Endothelial cell of umbilical vein (primary cell): Measurements from ENCODE around the gene ZNF462. TPM values are rescaled to one million over a fixed set of nuclear protein-coding genes. Genes with fewer than 3 reads are reported as not detected.

Experiments used
- BruUV-seq: library from RNA; stranded (reverse); fragments of 400-500 nt; replicated peaks from 2 replicates; lab custom pipeline; 2021; lab: Mats Ljungman, UMichigan
- CTCF ChIA-PET: fragments of 300-600, 350-600 bp; sonication (Branson Sonifier 250); formaldehyde crosslinking; loops from one replicate; lab custom pipeline; 2021; ENCODE audit warnings: antibody characterized with exemption, inconsistent platforms; lab: Charles Lee
- POLR2A ChIA-PET: fragments of 300-600, 350-600 bp; sonication (Branson Sonifier 250); formaldehyde crosslinking; loops from one replicate; lab custom pipeline; 2021; ENCODE audit warnings: antibody characterized with exemption, inconsistent platforms; lab: Charles Lee
- DNase-seq: peaks from one replicate; pipeline ENCODE4 v3.0.0-alpha.2; 2011; ENCODE audit warnings: low read depth, low spot score
- FAIRE-seq: peaks from 2 replicates; lab custom pipeline; 2011; peaks lifted over from hg19 to GRCh38; lab: Jason Lieb, UNC
- H2AFZ ChIP-seq: 2 replicates; pipeline ENCODE4 v1.6.0; 2012; ENCODE audit warnings: low read depth, low read length, control low read depth, inconsistent platforms
- H3K27ac ChIP-seq: 2 replicates; pipeline ENCODE4 v1.5.1; 2011; ENCODE audit warnings: low read depth, mild to moderate bottlenecking, control low read depth, low read length, moderate library complexity; ENCODE audit not compliant: insufficient read depth
- H3K27me3 ChIP-seq, 2 experiments: 2 replicates each; pipeline versions ENCODE4 v1.6.0 to v1.6.1; 2011; ENCODE audit warnings: low read length in 2 of 2, mixed read lengths in 1 of 2; ENCODE audit not compliant: control insufficient read depth in 2 of 2, insufficient read depth in 2 of 2
- H3K36me3 ChIP-seq, 2 experiments: 2 replicates in 1 of 2; 3 replicates in 1 of 2; pipeline ENCODE4 v1.5.1; 2011; ENCODE audit warnings: low read length in 2 of 2, mild to moderate bottlenecking in 1 of 2, moderate library complexity in 1 of 2; ENCODE audit not compliant: control insufficient read depth in 2 of 2, insufficient read depth in 2 of 2; ENCODE audit errors: extremely low read depth in 1 of 2
- H3K4me1 ChIP-seq: 3 replicates; pipeline ENCODE4 v1.5.1; 2011; ENCODE audit warnings: mild to moderate bottlenecking, low read length; ENCODE audit not compliant: control insufficient read depth, insufficient read depth; ENCODE audit errors: extremely low read depth
- H3K4me2 ChIP-seq: 2 replicates; pipeline ENCODE4 v1.6.1; 2011; ENCODE audit warnings: low read length, control low read depth, mixed read lengths; ENCODE audit not compliant: insufficient read depth
- H3K4me3 ChIP-seq, 3 experiments: fragments of 200-600 bp in 1 of 3; sonication (generic), shearing (Covaris generic) in 1 of 3; replicated peaks in 1 of 3; 2 replicates each; pipeline ENCODE4 v1.5.1; 2011 to 2016; ENCODE audit warnings: control low read depth in 3 of 3, low read length in 3 of 3, mild to moderate bottlenecking in 2 of 3, inconsistent platforms in 1 of 3, low read depth in 1 of 3, moderate library complexity in 1 of 3; ENCODE audit not compliant: insufficient read depth in 1 of 3
- H3K79me2 ChIP-seq: 2 replicates; pipeline ENCODE4 v1.6.0; 2012; ENCODE audit warnings: low read length, inconsistent platforms; ENCODE audit not compliant: control insufficient read depth, insufficient read depth
- H3K9ac ChIP-seq: replicated peaks from 2 replicates; pipeline ENCODE3; 2011; ENCODE audit warnings: low read length, control low read depth; ENCODE audit not compliant: insufficient read depth; ENCODE audit errors: extremely low read depth
- H3K9me1 ChIP-seq: replicated peaks from 3 replicates; pipeline ENCODE4 v1.6.0; 2011; ENCODE audit warnings: mild to moderate bottlenecking, low read length; ENCODE audit not compliant: control insufficient read depth, insufficient read depth; ENCODE audit errors: extremely low read depth
- H3K9me3 ChIP-seq: replicated peaks from 2 replicates; pipeline ENCODE4 v1.5.1; 2012; ENCODE audit warnings: low read length, inconsistent platforms; ENCODE audit not compliant: control insufficient read depth, insufficient read depth
- H4K20me1 ChIP-seq: replicated peaks from 2 replicates; pipeline ENCODE3; 2011; ENCODE audit warnings: mild to moderate bottlenecking, low read length; ENCODE audit not compliant: control insufficient read depth, insufficient read depth; ENCODE audit errors: extremely low read depth
- EZH2 ChIP-seq: IDR thresholded peaks from 2 replicates; pipeline ENCODE4 v1.6.1; 2012; ENCODE audit warnings: borderline replicate concordance, low read depth, mild to moderate bottlenecking, moderate library complexity, low read length, inconsistent platforms; ENCODE audit not compliant: severe bottlenecking
- FOS ChIP-seq: IDR thresholded peaks from 2 replicates; pipeline ENCODE4 v1.6.1; 2011; ENCODE audit warnings: mild to moderate bottlenecking, low read length, moderate library complexity, borderline replicate concordance; ENCODE audit not compliant: insufficient read depth
- GATA2 ChIP-seq: IDR thresholded peaks from 2 replicates; pipeline ENCODE4 v1.7.0; 2011; ENCODE audit warnings: low read depth, mild to moderate bottlenecking, moderate library complexity, mixed read lengths, low read length; ENCODE audit not compliant: insufficient read length, insufficient read depth
- JUN ChIP-seq: IDR thresholded peaks from 2 replicates; pipeline ENCODE4 v1.6.1; 2011; ENCODE audit warnings: borderline replicate concordance, low read depth; ENCODE audit not compliant: insufficient read length, insufficient read depth
- MYC ChIP-seq: IDR thresholded peaks from one replicate; pipeline ENCODE4 v1.6.1; 2011; ENCODE audit warnings: mild to moderate bottlenecking, low read depth, low read length
- POLR2A ChIP-seq: IDR thresholded peaks from 2 replicates; pipeline ENCODE4 v1.6.1; 2012; ENCODE audit warnings: low read depth, mild to moderate bottlenecking, control low read depth, low read length
- POLR2AphosphoS5 ChIP-seq: IDR thresholded peaks from 2 replicates; pipeline ENCODE4 v1.6.1; 2012; ENCODE audit warnings: low read depth, mild to moderate bottlenecking, control low read depth, low read length, moderate library complexity; ENCODE audit not compliant: insufficient read depth
- dilution Hi-C: fragments of 300-500 bp; cut with MboI; formaldehyde crosslinking; loops from one replicate; pipeline ENCODE4 v1.15.0; 2019; ENCODE audit warnings: low sequenced_read_pairs; ENCODE audit not compliant: extremely low pct_ligation_motif_present
- intact Hi-C: fragments of 100-400 bp; cut with micrococcal nuclease; formaldehyde crosslinking; loops from one replicate; pipeline ENCODE4 v1.10.0; 2022
- polyA plus RNA-seq, 4 experiments: library from polyadenylated mRNA; depleted of rRNA in 3 of 4; stranded (reverse) in 3 of 4; unstranded in 1 of 4; fragments of >200 nt; gene quantifications; 2 replicates each; pipeline versions ENCODE4 v1.2.1 to v1.2.3, GENCODE V29; 2011 to 2012; ENCODE audit warnings: missing spikeins in 1 of 4
- total RNA-seq: library from RNA; stranded (reverse); gene quantifications from 2 replicates; pipeline ENCODE4 v1.2.3, GENCODE V29; 2021
- TF ChIP-seq, protein P1 (sequence below), 2 donors: IDR thresholded peaks; 1 replicate in 1 of 2; 2 replicates in 1 of 2; pipeline ENCODE4 v1.5.1; 2011; ENCODE audit warnings: low read length in 2 of 2, mild to moderate bottlenecking in 2 of 2, moderate library complexity in 2 of 2, control low read depth in 1 of 2, inconsistent platforms in 1 of 2, low read depth in 1 of 2; ENCODE audit not compliant: insufficient read depth in 1 of 2; ENCODE audit errors: extremely low read depth in 1 of 2
- TF ChIP-seq, protein P2 (sequence below): IDR thresholded peaks from 2 replicates; pipeline ENCODE4 v1.6.1; 2011; ENCODE audit not compliant: insufficient read depth, insufficient read length

Gene ZNF462
- total and polyA plus RNA-seq, 2 donors (not counting 3 experiments of a cell fraction or from before 2014, with no cell fraction given): 6.2 to 24.7 TPM

DNA sequence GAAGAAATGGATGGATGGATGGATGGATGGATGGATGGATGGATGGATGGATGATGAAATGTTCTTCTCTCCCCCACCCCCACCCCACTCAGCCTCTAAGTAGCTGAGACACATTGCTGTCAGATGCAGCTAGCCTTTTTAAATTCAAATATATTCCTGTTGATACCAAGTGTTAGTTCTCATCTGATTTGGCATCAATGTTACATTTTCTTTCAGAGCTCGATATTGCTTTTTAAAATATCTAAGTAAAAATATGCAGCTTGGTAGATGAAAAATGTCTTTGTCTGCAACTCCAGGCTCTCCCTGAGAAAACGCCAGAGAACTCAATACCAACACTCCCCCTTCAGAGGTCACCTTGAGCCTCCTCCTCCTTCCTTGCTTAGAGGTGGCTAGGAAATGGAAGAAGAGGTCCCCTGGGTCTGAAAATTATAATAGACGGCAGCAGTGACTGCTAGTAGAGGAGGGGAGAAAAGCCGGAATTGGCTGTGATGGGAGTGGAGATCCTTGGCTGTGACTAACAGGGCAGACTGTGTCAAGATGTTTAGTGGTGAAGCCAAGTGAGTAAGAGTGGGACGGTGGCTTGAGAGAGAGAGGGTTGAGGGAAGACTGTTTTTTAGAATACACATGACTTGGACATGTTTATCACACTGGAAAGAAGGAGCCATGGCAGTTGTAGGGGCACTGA lies 156.0 kb downstream of the ZNF462 start:
- Histone ChIP-seq H3K27ac (no peak overlapping the region), H3K79me2 (no peaks in the 10 kb centered on the region), H3K4me3 (no peak overlapping the region), H3K9me3 (no peaks in the 10 kb centered on the region), H3K9me1 (no peaks in the 10 kb centered on the region), H3K27me3 (no peaks in the 10 kb centered on the region), H3K9ac (no peak overlapping the region), H3K4me1 (no peaks in the 10 kb centered on the region), H3K36me3 (no peaks in the 10 kb centered on the region), H2AFZ (no peak overlapping the region), H3K4me2 (no peak overlapping the region), H4K20me1 (no peaks in the 10 kb centered on the region)
- intact Hi-C loops (no loop called here), dilution Hi-C loops (no loop called here)
- ChIA-PET POLR2A (no interaction called here), CTCF (no interaction called here)
- FAIRE-seq (no peak), DNase-seq (no peak)
- TF ChIP-seq, protein P1, sequence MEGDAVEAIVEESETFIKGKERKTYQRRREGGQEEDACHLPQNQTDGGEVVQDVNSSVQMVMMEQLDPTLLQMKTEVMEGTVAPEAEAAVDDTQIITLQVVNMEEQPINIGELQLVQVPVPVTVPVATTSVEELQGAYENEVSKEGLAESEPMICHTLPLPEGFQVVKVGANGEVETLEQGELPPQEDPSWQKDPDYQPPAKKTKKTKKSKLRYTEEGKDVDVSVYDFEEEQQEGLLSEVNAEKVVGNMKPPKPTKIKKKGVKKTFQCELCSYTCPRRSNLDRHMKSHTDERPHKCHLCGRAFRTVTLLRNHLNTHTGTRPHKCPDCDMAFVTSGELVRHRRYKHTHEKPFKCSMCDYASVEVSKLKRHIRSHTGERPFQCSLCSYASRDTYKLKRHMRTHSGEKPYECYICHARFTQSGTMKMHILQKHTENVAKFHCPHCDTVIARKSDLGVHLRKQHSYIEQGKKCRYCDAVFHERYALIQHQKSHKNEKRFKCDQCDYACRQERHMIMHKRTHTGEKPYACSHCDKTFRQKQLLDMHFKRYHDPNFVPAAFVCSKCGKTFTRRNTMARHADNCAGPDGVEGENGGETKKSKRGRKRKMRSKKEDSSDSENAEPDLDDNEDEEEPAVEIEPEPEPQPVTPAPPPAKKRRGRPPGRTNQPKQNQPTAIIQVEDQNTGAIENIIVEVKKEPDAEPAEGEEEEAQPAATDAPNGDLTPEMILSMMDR (IDR thresholded peaks at IDR 0.05; ENCODE audit: extremely low read depth in 1 of 2, insufficient read depth in 1 of 2, low read depth in 1 of 2, low read length in 2 of 2): no peak
- TF ChIP-seq, protein P2, sequence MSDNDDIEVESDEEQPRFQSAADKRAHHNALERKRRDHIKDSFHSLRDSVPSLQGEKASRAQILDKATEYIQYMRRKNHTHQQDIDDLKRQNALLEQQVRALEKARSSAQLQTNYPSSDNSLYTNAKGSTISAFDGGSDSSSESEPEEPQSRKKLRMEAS: no peak
- no peak for TF ChIP-seq POLR2A
- TF ChIP-seq EZH2: no peak
- TF ChIP-seq JUN: no peak
- TF ChIP-seq MYC: no peak
- no peak for TF ChIP-seq POLR2AphosphoS5
- TF ChIP-seq GATA2: no peak
- no peak for TF ChIP-seq FOS
- no TSS peak for BruUV-seq
